GM23248 (cell line): ENCODE results near the gene KCNIP1.

Source experiments
- EZH2 ChIP-seq: fragments of 200-600 bp; sonication (generic); IDR thresholded peaks from 2 replicates; pipeline ENCODE4 v1.6.1; 2018; ENCODE audit warnings: antibody characterized with exemption, mild to moderate bottlenecking; ENCODE audit not compliant: insufficient read depth, poor library complexity, severe bottlenecking
- EZH2phosphoT487 ChIP-seq: fragments of 200-600 bp; sonication (generic); IDR thresholded peaks from 2 replicates; pipeline ENCODE4 v1.6.1; 2018; ENCODE audit warnings: antibody characterized with exemption, moderate library complexity, mild to moderate bottlenecking, low read depth; ENCODE audit not compliant: insufficient read depth

- TF ChIP-seq EZH2, result no peak
- TF ChIP-seq EZH2phosphoT487, result no peak
These were observed 36.5 kb downstream of the KCNIP1 start for GRCh38 chr5:170540271-170540670.
